ENCODE data around the gene ADCY10.

ADCY10 gene

DNA sequence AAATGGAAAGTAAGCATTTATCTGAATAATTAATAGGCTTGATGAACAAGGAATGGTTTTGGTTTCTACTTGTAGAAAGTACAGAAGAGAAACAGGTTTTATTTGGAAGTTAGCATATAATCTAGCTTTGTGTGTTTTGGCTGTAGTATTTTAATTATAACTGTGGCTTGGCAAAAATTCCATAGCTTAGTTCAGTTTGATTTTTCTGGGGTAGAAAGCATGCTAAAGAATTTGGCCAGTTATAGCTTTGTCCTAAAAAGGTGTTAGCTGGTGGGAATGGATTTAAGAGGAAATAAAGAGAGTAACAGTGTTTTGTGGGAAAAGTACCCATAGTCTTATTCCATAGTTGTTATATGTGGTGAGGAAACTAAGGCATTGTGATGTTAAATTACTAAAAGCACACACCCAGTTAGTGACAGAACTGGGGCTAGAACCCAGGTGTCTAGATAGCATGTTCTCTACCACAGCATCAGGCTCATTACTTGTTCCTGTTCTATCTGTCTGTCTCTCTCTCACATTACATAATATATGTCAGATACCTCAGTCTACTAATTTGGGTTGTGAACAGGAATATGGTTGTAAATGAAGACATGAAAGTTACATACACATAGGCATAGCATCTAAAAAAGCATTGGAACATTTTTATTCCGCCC, 137.2 kb downstream of the ADCY10 start:
- DNase-seq = no peak

DNA sequence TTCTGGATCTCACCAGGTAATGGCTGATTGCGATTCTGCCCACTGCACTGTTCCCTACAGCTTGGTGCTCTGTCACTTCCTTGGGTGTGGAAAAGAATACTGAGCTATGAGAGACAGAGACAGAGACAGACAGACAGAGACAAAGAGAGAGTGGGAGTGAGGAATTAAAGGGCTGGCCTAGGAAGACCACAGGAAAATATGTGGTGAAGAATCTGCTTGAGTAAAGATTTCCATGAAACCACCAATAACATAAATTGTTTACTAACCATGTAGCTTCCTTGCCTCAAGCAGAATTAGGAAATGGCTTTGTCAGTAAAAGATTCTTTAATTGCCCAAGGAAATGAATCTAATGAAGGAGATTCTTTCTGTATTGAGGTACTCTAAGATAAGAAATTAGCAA, 137.8 kb downstream of the ADCY10 start:
- DNase-seq = peak; percentile 31

DNA sequence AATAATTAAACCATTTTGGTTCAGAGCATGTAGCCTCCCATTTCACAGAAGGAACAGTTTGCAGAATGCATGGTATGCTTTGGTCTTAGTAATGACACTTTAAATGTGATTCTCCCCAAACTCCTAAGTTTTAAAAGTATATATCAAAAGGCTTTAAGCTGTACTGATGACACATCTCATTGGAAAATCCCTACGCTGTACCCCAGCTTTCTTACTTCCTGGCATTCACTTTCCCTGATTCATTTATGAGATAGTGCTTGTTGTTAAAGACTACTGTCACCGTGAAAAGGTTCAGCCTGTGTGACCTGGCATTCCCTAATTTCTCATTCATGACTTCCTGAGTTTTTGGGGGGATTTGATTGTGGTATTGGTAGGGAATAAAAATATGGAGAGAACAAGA, 138.8 kb downstream of the ADCY10 start:
- DNase-seq = no peak

GRCh38 chr1:167774710-167775109, 139.2 kb downstream of the ADCY10 start:
- DNase-seq = peak; percentile 29

DNA sequence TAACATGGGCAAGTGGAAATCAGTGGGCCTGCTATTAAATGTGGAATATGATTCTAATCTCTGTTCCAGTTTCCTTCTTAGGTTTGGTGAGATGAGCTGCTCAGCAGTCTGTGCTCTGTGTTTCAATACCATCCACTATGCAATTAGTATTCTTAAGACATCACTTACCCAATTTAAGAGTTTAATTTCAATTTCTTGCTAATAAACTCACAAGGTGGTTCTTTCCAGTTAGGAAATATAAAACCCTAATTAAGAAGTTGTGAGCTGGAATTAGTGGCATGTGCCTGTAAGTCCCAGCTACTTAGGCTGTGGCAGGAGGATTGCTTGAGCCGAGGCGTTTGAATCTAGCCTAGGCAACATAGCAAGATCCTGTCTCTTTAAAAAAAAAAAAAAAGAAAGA, 140.4 kb downstream of the ADCY10 start:
- DNase-seq = no peak

DNA sequence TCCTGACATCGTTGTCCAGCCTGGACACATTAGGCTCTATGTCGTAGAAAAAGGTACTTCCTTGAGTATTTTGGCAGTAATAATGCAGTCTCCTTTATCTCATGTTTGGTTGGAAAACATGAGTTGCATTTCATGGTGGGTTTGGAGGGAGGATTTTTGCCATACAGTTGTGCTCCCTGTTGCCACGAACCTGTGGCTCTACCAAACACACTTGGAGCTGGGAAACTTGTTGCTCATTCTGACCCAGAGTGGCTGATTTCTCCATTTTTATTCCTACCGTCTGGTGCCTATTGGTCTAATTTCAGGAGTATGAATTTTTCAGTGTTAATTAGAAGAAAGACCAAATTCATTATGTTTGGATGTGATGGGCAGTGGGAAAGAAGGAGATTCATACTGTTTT, 141.5 kb downstream of the ADCY10 start:
- DNase-seq = no peak

GRCh38 chr1:167770127-167770526, 143.8 kb downstream of the ADCY10 start:
- DNase-seq = no peak

DNA sequence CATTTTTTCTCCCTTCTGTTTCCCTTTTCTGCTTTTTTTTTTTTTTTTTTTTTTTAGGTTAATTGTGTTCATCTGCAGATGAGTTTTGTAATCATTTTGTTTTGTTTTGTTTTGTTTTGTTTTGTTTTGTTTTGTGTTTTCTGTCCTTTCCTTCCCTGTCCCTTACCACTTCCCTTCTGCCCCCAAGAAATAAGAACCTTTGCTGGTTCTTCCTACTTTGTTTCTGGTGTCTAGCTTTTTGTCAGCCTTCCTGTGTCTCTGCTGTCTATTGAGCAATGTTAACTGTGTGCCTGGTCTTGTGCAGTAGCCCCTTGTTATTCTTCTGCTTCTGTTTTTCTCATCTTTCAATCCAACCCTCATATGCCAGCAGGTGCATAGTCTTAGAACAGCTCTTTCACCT, 146.2 kb downstream of the ADCY10 start:
- DNase-seq = no peak

- DNase-seq = no peak
Measured at GRCh38 chr1:167766538-167766937, 147.4 kb downstream of the ADCY10 start.

DNA sequence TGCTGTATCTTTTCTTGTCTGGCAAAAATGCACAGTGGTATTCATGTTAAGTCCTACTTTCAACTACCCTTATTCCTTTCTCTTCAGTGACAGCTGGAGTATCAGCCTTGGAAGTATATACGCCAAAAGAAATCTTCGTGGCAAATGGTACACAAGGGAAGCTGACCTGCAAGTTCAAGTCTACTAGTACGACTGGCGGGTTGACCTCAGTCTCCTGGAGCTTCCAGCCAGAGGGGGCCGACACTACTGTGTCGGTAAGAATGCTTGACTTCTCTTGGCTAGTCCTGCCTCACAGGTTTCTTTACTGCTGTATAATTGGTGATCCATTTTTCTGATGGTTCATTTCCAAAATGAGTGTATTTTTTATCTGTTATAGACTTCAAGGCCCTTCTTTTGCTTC, 148.4 kb downstream of the ADCY10 start:
- no peak for DNase-seq

DNA sequence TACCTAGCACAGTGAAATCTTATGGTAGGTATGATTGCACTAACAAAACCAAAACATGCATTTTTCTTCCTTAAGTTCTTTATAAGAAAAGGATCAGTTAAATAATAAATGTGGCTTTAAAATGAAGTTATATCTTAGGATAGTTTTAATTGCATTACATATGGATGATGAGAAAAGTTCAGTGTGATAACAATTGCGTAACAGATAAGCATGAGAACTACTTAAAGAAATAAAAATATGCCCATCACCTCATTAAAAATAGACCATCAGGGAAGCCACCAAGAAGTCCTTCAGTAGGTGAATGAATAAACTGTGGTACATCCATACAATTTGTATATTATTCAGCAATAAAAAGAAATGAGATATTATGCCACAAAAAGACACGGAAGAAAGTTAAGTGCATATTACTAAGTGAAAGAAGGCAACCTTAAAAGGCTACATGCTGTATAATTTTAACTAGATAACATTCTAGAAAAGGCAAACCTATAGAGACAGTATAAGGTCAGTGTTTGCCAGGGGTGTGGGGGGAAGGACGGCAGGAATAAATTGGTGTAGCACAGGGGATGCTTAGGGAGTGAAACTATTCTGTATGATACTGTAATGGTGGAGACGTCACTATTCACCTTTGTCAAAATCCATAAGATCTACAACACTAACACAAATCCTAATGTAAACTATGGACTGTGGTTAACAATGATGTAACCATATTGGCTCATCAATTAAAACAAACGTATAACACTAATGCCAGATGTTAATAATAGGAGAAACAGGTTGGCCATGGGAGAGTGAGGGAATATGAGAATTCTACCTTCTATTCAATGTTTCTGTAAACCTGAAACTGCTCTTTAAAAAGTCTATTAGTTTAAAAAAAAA, 149.2 kb downstream of the ADCY10 start:
- DNase-seq = no peak

DNA sequence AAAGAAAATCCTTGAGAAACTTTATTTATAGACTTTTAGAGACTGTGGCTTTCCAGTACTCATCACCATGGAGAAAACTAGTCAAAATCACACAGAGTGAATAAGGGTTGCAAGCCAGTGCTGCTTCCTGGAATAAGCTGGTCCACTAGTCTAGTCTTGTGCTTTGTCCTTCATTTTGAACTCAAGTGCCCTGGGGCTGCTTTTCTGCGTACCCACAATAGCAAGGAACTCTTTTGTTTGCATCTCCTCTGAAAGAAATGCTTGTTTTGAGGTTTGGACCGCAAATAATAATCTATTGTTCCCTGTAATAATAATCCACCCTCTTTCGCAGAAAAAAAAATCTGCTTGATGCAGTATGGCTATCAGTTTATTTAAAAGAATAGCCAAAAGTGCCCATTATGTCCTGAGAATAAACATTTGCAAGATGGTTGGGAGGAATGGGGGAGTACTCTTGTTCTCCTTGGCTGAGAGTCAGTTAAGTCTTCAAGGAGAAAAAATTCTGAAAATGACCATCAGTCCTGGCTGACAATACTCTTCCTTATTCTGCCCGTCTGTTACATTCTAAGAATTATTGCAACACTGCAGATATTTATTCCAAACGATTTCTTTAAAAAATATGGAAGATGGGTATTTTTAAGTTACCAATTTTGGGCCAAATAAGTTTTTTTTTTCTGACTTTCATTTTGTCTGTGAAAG, 150.3 kb downstream of the ADCY10 start:
- DNase-seq = no peak

DNA sequence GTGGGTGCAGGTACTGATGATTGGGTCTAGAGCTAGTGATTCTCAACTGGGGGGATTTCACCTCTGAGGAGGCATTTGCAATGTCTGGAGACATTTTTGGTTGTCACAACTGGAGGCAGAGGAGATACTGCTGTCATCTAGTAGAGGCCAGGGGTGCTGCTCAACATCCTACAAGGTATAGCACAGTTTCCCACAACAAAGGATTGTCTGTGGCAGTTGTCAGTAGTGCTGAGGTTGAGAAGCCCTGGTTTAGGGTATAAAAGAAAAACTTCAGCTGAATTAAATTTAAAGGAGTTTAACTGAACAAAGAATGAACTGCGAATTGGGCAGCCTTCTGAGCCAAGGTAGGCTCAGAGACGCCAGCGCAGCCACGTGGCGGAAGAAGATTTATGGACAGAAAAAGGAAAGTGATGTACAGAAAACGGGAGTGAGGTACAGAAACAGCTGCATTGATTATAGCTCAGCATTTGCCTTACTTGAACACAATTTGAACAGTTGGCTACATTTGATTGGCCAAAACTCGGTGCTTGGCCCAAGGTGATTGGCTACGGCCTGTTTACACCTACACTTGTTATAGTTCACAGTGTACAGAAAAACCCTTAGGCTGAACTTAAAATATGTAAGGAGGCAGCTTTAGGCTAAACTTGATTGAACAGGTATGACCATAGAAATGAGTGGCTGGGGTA, 151.7 kb downstream of the ADCY10 start:
- DNase-seq = no peak

DNA sequence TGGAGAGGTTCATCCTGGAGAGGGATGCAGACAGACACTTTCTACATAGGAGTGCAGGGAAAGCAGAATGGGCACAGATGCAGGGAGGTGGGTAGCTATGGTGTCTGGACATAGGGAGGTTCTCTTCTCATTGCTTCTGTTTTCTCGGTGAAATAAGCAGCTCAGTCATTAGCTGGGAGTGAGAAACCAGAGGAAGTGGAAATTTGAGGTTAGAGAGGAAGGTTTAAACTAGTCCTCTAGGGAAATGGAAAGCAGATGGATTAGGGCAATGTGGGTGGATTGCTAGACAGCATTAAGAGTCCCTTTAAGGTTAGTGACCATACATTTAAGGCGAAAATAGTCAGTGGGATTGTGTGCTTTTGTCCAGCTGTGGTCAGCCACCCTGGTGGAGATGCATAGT, 152.5 kb downstream of the ADCY10 start:
- no peak for DNase-seq

Data from fibroblast of skin of abdomen (primary cell).